HepG2 (cell line): Measurements from ENCODE around the gene CTBP1. TPM values are rescaled to one million over a fixed set of nuclear protein-coding genes. Genes with fewer than 3 reads are reported as not detected.

ENCODE experiments used
- ATF7 ChIP-seq, 2 experiments: fragments of 450-650 bp in 1 of 2; sonication (generic) in 1 of 2; formaldehyde crosslinking in 1 of 2; IDR thresholded peaks; 2 replicates each; pipeline versions ENCODE4 v1.4.0 to v1.6.1; 2016 to 2020; ENCODE audit warnings: antibody characterized with exemption in 1 of 2, mild to moderate bottlenecking in 1 of 2, missing genetic modification reagents in 1 of 2
- CAMTA2 ChIP-seq: sonication (generic); formaldehyde crosslinking; IDR thresholded peaks from 2 replicates; pipeline ENCODE4 v1.4.0; 2020; ENCODE audit warnings: mild to moderate bottlenecking, missing genetic modification reagents, borderline replicate concordance
- CC2D1A ChIP-seq: sonication (generic); formaldehyde crosslinking; IDR thresholded peaks from 2 replicates; pipeline ENCODE4 v1.8.1; 2023; ENCODE audit warnings: mild to moderate bottlenecking, missing genetic modification reagents
- ETV6 ChIP-seq: sonication (generic); formaldehyde crosslinking; conservative IDR thresholded peaks from 2 replicates; pipeline ENCODE4 v1.4.0; 2020; ENCODE audit warnings: missing genetic modification reagents
- HDAC1 ChIP-seq: sonication (generic); formaldehyde crosslinking; IDR thresholded peaks from 2 replicates; pipeline ENCODE4 v1.5.1; 2020; ENCODE audit warnings: mild to moderate bottlenecking, missing genetic modification reagents
- NONO ChIP-seq, 2 experiments: fragments of 450-650 bp in 1 of 2; sonication (generic) in 1 of 2; formaldehyde crosslinking in 1 of 2; IDR thresholded peaks in 1 of 2; conservative IDR thresholded peaks in 1 of 2; 2 replicates each; pipeline versions ENCODE4 v1.6.1 to v1.8.0; 2017 to 2022; ENCODE audit warnings: mild to moderate bottlenecking in 1 of 2, missing genetic modification reagents in 1 of 2, moderate library complexity in 1 of 2
- PAXIP1 ChIP-seq: sonication (generic); formaldehyde crosslinking; conservative IDR thresholded peaks from 2 replicates; pipeline ENCODE4 v1.4.0; 2020; ENCODE audit warnings: mild to moderate bottlenecking, missing genetic modification reagents, moderate library complexity
- RAD51 ChIP-seq: fragments of 450-650 bp; IDR thresholded peaks from 2 replicates; pipeline ENCODE4 v1.6.1; 2016; ENCODE audit warnings: borderline replicate concordance
- RARA ChIP-seq: IDR thresholded peaks from 2 replicates; pipeline ENCODE4 v1.6.1; 2016; ENCODE audit warnings: missing genetic modification reagents, missing compliant biosample characterization
- SAFB2 ChIP-seq: sonication (generic); formaldehyde crosslinking; IDR thresholded peaks from 2 replicates; pipeline ENCODE4 v1.5.1; 2020; ENCODE audit warnings: missing genetic modification reagents, low read depth, mild to moderate bottlenecking, borderline replicate concordance
- SALL1 ChIP-seq: sonication (generic); formaldehyde crosslinking; IDR thresholded peaks from 2 replicates; pipeline ENCODE4 v1.8.0; 2022; ENCODE audit warnings: mild to moderate bottlenecking, missing genetic modification reagents
- SRY ChIP-seq: sonication (generic); formaldehyde crosslinking; IDR thresholded peaks from 2 replicates; pipeline ENCODE4 v1.8.0; 2022; ENCODE audit warnings: mild to moderate bottlenecking, missing genetic modification reagents
- ZBTB4 ChIP-seq: sonication (generic); formaldehyde crosslinking; IDR thresholded peaks from 2 replicates; pipeline ENCODE4 v1.4.0; 2020; ENCODE audit warnings: missing genetic modification reagents, mild to moderate bottlenecking, borderline replicate concordance
- ZEB1 ChIP-seq: IDR thresholded peaks from 2 replicates; pipeline ENCODE4 v1.6.1; 2012; ENCODE audit warnings: mild to moderate bottlenecking, low read depth, inconsistent platforms; ENCODE audit not compliant: insufficient replicate concordance
- ZFYVE20 ChIP-seq: sonication (generic); formaldehyde crosslinking; IDR thresholded peaks from 2 replicates; pipeline ENCODE4 v1.8.0; 2023; ENCODE audit warnings: low read depth, mild to moderate bottlenecking, moderate library complexity, missing genetic modification reagents, borderline replicate concordance
- ZNF180 ChIP-seq: sonication (generic); formaldehyde crosslinking; IDR thresholded peaks from 2 replicates; pipeline ENCODE4 v1.4.0; 2020; ENCODE audit warnings: low read depth, missing genetic modification reagents, borderline replicate concordance
- ZNF224 ChIP-seq: sonication (generic); formaldehyde crosslinking; IDR thresholded peaks from 2 replicates; pipeline ENCODE4 v1.5.0; 2020; ENCODE audit warnings: mild to moderate bottlenecking, missing genetic modification reagents
- ZNF329 ChIP-seq: sonication (generic); formaldehyde crosslinking; IDR thresholded peaks from 2 replicates; pipeline ENCODE4 v1.9.0; 2021; ENCODE audit warnings: low read depth, mild to moderate bottlenecking, missing genetic modification reagents
- ZNF33B ChIP-seq: sonication (generic); formaldehyde crosslinking; IDR thresholded peaks from 2 replicates; pipeline ENCODE4 v1.5.1; 2020; ENCODE audit warnings: mild to moderate bottlenecking, missing genetic modification reagents
- ZNF430 ChIP-seq: sonication (generic); formaldehyde crosslinking; IDR thresholded peaks from 2 replicates; pipeline ENCODE4 v1.9.0; 2021; ENCODE audit warnings: mild to moderate bottlenecking, missing genetic modification reagents
- ZNF431 ChIP-seq: sonication (generic); formaldehyde crosslinking; IDR thresholded peaks from 2 replicates; pipeline ENCODE4 v1.9.0; 2022; ENCODE audit warnings: missing genetic modification reagents, low read depth, mild to moderate bottlenecking, borderline replicate concordance
- ZNF678 ChIP-seq: sonication (generic); formaldehyde crosslinking; IDR thresholded peaks from 2 replicates; pipeline ENCODE4 v1.4.0; 2020; ENCODE audit warnings: mild to moderate bottlenecking, missing genetic modification reagents
- ZNF740 ChIP-seq: sonication (generic); formaldehyde crosslinking; IDR thresholded peaks from 2 replicates; pipeline ENCODE4 v1.4.0; 2020; ENCODE audit warnings: missing genetic modification reagents
- polyA plus RNA-seq, 8 experiments: library from polyadenylated mRNA; depleted of rRNA in 3 of 8; stranded (reverse) in 7 of 8; unstranded in 1 of 8; fragments of >200 nt; fragmentation: Illumina TruSeq in 4 of 8; extraction: Trizol in 4 of 8; gene quantifications; 2 replicates each; pipeline versions ENCODE4 v1.2.1 to v1.2.3, GENCODE V29; 2011 to 2016; ENCODE audit warnings: low read depth in 4 of 8, missing spikeins in 1 of 8, mixed read lengths in 1 of 8; ENCODE audit not compliant: insufficient read depth in 1 of 8
- total RNA-seq, 5 experiments: library from RNA; depleted of rRNA; stranded (reverse); fragments of >200 nt; fragmentation: Illumina TruSeq; extraction: Trizol; gene quantifications; 2 replicates each; pipeline ENCODE4 v1.2.3, GENCODE V29; 2016; ENCODE audit warnings: low read depth in 1 of 5

Gene CTBP1
- total and polyA plus RNA-seq, 2 of the 13 experiments (the other 11 are each of a cell fraction or from before 2014, with no cell fraction given), result 78.5 to 112 TPM

GRCh38 chr4:1167244-1167949 lies 81.5 kb downstream of the CTBP1 start (continued):
- 0 out of 2 replicates have a peak, but pooled peaks have one; percentile 46 for TF ChIP-seq ZBTB4 (CRISPR knock-in tag)
- TF ChIP-seq ZNF180 (CRISPR knock-in tag), result no peak
- TF ChIP-seq ZNF224 (CRISPR knock-in tag), result no peak
- TF ChIP-seq ZNF33B (CRISPR knock-in tag), result 0 out of 2 replicates have a peak, but pooled peaks have one; percentile 41
- no peak for TF ChIP-seq ZFYVE20 (CRISPR knock-in tag)
- no peak for TF ChIP-seq ZNF740
- 0 out of 2 replicates have a peak, but pooled peaks have one; percentile 19 for TF ChIP-seq ZNF329 (CRISPR knock-in tag)
- no peak for TF ChIP-seq ZEB1
- no peak for TF ChIP-seq ETV6 (CRISPR knock-in tag)
- no peak for TF ChIP-seq PAXIP1 (CRISPR knock-in tag)
- TF ChIP-seq CAMTA2 (CRISPR knock-in tag), result no peak
- TF ChIP-seq SALL1 (CRISPR knock-in tag), result peak; percentile 14; the same call in 1 of the 2 replicates
- TF ChIP-seq SRY, result no peak
- TF ChIP-seq ATF7 (IDR thresholded peaks at IDR 0.05), result no peak
- no peak for TF ChIP-seq ATF7 (CRISPR knock-in tag; IDR thresholded peaks at IDR 0.05)
- TF ChIP-seq NONO (IDR thresholded peaks at IDR 0.05), result no peak
- TF ChIP-seq NONO (CRISPR knock-in tag; conservative IDR thresholded peaks at IDR 0.05), result no peak
- TF ChIP-seq ZNF431 (CRISPR knock-in tag), result no peak
- TF ChIP-seq ZNF678 (CRISPR knock-in tag), result no peak
- no peak for TF ChIP-seq CC2D1A (CRISPR knock-in tag)
- no peak for TF ChIP-seq HDAC1 (CRISPR knock-in tag)
- no peak for TF ChIP-seq SAFB2 (CRISPR knock-in tag)
- no peak for TF ChIP-seq ZNF430 (CRISPR knock-in tag)
- no peak for TF ChIP-seq RAD51
- no peak for TF ChIP-seq RARA (CRISPR knock-in tag)
